ENCODE measurements around the gene CARMIL1.

Gene CARMIL1

DNA sequence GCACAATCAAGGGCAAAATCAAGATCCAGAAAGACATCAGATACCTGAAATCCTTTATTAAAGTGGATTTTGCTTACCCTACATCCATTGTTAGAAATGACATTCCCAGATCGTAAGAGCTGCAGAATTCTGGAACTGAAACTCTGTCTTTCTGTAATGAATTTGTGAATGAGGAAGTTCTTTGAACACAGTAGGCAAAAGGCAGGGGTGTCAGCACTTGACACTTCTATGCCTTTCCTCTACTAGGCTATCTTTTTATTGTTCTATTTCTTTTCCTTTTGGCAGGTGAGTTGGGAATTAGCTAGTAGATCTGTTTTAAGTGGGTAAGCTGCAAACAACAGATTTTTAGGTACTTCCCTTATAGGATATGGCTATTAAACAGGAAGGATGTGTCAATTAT lies 126.3 kb downstream of the CARMIL1 start:
- no peak overlapping the region for H3K4me3 ChIP-seq (ENCODE audit: low read depth, low read length)
- peaks cover 10% of the 10 kb centered on the region for H3K4me1 ChIP-seq (ENCODE audit: control insufficient read depth, insufficient read depth, low read length)
- H3K9ac ChIP-seq (ENCODE audit: low read depth, low read length) = no peak overlapping the region
- H3K9me3 ChIP-seq (ENCODE audit: control insufficient read depth, insufficient read depth, low read length) = no peaks in the 10 kb centered on the region
- no peaks in the 10 kb centered on the region for H3K36me3 ChIP-seq (ENCODE audit: control insufficient read depth, insufficient read depth, low read length)
- H3K27me3 ChIP-seq (ENCODE audit: control insufficient read depth, insufficient read depth, low read length) = no peaks in the 10 kb centered on the region

DNA sequence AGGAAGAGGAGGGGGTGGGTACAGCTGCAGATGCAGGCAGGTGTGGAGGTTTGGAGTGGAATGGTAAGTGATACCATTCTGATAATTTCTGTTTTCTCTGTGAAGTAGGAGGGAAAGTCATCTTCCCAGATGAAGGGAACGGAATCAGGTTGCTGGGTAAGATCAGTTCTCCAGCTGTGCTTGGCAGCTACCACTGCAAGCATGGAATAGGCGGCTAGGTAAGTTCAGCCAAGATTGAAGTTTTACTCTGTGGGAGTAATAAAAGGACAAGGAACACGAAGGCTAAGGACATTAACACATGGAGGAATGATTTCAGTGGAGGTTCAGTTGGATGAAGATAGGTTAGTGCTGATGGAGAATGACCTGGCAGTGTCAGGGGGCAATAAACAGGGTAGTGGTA lies 128.3 kb downstream of the CARMIL1 start:
- Histone ChIP-seq H3K9ac (ENCODE audit: low read depth, low read length) (no peak overlapping the region), H3K4me3 (ENCODE audit: low read depth, low read length) (no peak overlapping the region), H3K36me3 (ENCODE audit: control insufficient read depth, insufficient read depth, low read length) (no peaks in the 10 kb centered on the region), H3K27me3 (ENCODE audit: control insufficient read depth, insufficient read depth, low read length) (no peaks in the 10 kb centered on the region), H3K9me3 (ENCODE audit: control insufficient read depth, insufficient read depth, low read length) (no peaks in the 10 kb centered on the region), H3K4me1 (ENCODE audit: control insufficient read depth, insufficient read depth, low read length) (peaks cover 10% of the 10 kb centered on the region)

DNA sequence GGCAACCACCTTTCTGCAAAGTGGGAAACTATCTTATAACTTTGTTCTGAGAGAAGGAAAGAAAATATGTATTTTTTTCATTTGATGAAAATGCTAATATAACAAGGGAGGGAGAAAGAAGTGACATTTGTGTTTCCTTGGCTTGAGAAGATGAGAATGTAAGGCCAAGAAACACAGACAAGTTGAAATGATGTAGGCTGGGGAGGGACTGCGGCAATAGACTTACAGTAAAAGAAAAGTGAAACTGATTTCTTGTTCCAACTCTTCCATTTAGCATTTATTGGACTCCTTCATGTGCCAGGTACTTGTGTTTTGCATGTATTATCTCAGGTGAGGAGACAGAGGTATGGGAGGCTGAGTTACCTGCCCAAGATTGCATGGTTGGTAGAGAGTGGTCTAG lies 130.9 kb downstream of the CARMIL1 start:
- Histone ChIP-seq H3K36me3 (ENCODE audit: control insufficient read depth, insufficient read depth, low read length) (no peaks in the 10 kb centered on the region), H3K9ac (ENCODE audit: low read depth, low read length) (no peak overlapping the region), H3K4me1 (ENCODE audit: control insufficient read depth, insufficient read depth, low read length) (peaks cover 24% of the 10 kb centered on the region), H3K27me3 (ENCODE audit: control insufficient read depth, insufficient read depth, low read length) (no peaks in the 10 kb centered on the region), H3K4me3 (ENCODE audit: low read depth, low read length) (no peak overlapping the region), H3K9me3 (ENCODE audit: control insufficient read depth, insufficient read depth, low read length) (no peaks in the 10 kb centered on the region)

DNA sequence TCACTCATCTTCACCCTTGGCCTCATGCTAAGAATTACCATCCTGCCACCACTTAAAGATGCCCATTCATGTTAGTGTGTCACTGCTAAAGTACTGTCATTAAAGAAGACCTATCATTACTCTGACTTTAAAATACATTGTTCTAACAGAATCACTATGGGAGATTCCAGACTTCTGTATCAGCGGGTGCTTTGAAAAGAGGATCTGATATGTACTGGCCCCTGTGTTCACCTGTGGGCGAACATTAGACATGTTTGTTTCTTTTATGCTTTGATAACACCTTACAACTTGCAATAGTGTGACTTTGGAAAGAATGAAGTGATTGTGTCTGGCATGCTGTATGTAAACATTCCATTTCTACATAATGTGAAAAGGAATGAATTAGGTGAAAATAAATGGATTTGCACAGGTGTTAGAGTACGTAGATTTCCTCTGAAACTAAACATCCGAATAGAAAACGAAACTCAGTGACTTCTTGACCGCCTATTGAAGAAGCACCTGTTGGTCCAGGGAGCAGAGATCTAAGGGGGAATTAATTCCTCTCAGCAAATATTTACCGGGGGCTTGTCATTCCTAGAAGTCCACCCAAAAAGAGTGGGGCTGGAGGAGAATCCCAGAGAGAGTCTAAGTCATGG lies 132.3 kb downstream of the CARMIL1 start:
- Histone ChIP-seq H3K9ac (ENCODE audit: low read depth, low read length) (no peak overlapping the region), H3K4me3 (ENCODE audit: low read depth, low read length) (no peak overlapping the region), H3K36me3 (ENCODE audit: control insufficient read depth, insufficient read depth, low read length) (no peaks in the 10 kb centered on the region), H3K27me3 (ENCODE audit: control insufficient read depth, insufficient read depth, low read length) (no peaks in the 10 kb centered on the region), H3K9me3 (ENCODE audit: control insufficient read depth, insufficient read depth, low read length) (no peaks in the 10 kb centered on the region), H3K4me1 (ENCODE audit: control insufficient read depth, insufficient read depth, low read length) (peaks cover 31% of the 10 kb centered on the region)

DNA sequence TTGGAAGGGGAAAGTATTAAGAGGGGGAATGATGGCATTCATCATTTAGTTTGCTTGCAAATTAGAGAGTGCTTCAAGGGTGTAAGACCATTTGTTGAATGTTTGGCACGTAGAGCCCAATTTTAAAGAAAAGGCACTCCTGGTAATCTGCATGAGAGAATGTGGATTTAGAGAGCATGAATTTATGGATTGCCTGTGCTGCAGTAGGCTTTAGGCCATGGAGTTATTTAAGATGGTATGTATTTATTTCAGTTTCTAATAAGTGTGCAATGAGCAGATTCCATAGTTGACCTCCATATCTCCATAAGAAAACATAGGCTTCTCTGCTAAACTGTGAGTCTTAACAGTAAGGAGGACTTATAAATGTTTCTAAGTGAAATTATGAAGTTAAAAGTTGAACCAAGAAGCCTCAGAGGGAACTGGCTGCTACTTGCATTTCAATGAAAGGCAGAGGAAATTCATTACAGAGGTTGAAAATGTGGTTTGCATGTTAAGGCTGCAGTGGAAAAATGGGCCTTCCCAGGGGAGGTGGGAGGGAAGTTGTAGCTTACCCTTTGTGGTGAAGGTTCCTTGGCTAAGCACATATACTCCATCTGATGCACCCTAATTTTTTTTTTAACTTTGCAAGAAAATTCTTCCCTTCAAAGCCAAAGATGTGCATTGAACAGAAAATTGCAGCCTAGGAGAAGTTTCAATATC lies 134.2 kb downstream of the CARMIL1 start:
- Histone ChIP-seq H3K4me3 (ENCODE audit: low read depth, low read length) (no peak overlapping the region), H3K27me3 (ENCODE audit: control insufficient read depth, insufficient read depth, low read length) (no peaks in the 10 kb centered on the region)

DNA sequence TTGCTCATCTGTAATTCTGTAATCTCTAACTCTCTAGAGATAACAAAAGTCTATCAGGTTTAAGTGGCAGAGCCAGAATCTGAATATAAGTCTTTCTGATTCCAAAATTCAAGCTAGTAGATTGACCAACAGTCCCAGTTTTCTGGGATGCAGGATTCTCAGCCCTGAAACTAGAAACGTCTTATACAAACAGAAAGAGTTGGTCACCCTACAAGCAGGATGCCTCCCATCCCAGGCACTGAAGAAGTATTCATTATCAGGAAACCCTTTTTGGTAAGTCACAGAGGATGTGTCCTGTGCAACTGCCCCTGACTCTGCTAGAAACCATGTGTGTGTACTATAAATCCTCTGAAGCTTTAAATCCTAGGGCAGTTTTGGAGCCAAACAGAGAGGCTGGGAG lies 135.0 kb downstream of the CARMIL1 start:
- H3K4me3 ChIP-seq (ENCODE audit: low read depth, low read length) = no peak overlapping the region
- no peaks in the 10 kb centered on the region for H3K9me3 ChIP-seq (ENCODE audit: control insufficient read depth, insufficient read depth, low read length)
- H3K4me1 ChIP-seq (ENCODE audit: control insufficient read depth, insufficient read depth, low read length) = peaks cover 29% of the 10 kb centered on the region
- H3K9ac ChIP-seq (ENCODE audit: low read depth, low read length) = no peak overlapping the region
- no peaks in the 10 kb centered on the region for H3K27me3 ChIP-seq (ENCODE audit: control insufficient read depth, insufficient read depth, low read length)
- no peaks in the 10 kb centered on the region for H3K36me3 ChIP-seq (ENCODE audit: control insufficient read depth, insufficient read depth, low read length)

More for the DNA sequence above, 134.2 kb downstream of the CARMIL1 start:
- Histone ChIP-seq H3K9me3 (ENCODE audit: control insufficient read depth, insufficient read depth, low read length) (no peaks in the 10 kb centered on the region), H3K9ac (ENCODE audit: low read depth, low read length) (no peak overlapping the region), H3K4me1 (ENCODE audit: control insufficient read depth, insufficient read depth, low read length) (peaks cover 29% of the 10 kb centered on the region), H3K36me3 (ENCODE audit: control insufficient read depth, insufficient read depth, low read length) (no peaks in the 10 kb centered on the region)

DNA sequence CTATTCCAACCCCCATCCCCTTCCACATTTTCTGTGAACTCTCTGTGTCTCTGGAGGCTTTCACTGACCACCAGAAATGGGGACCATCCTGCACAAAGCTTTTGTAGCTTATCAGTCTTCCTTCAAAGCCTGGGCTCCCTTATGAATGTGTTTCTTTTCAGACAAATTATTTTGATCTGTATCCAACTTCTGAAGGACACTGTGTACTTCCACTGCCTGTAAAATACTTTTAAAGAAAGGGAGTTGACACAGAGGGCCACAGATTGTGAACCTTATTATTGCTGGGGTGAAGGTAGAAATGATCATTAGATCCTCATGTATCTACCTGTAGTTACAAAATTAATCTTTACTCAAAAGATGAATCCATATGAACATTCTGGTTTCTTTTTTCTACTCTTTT lies 135.6 kb downstream of the CARMIL1 start:
- Histone ChIP-seq H3K27me3 (ENCODE audit: control insufficient read depth, insufficient read depth, low read length) (no peaks in the 10 kb centered on the region), H3K36me3 (ENCODE audit: control insufficient read depth, insufficient read depth, low read length) (no peaks in the 10 kb centered on the region), H3K9me3 (ENCODE audit: control insufficient read depth, insufficient read depth, low read length) (no peaks in the 10 kb centered on the region), H3K9ac (ENCODE audit: low read depth, low read length) (no peak overlapping the region), H3K4me3 (ENCODE audit: low read depth, low read length) (no peak overlapping the region), H3K4me1 (ENCODE audit: control insufficient read depth, insufficient read depth, low read length) (peaks cover 29% of the 10 kb centered on the region)

DNA sequence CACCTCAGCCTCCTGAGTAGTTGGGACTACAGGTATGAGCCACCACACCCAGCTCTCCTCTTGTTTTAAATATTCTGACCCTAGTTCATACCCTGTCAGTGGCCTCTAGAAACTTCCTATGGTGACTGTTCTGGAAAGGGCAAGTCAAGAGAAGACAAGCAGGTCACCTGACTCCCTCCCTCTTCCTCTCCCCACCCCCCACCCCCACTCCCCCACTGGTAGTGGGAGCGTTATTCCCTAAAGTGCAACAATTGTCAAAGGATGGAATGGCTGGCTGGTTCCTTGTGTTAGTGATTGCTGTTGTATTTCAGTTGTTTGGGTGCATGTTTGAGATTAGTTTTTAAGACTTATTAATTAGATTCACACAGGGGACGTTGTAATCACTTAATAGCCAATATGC lies 136.1 kb downstream of the CARMIL1 start:
- H3K4me1 ChIP-seq (ENCODE audit: control insufficient read depth, insufficient read depth, low read length) = peaks cover 29% of the 10 kb centered on the region

DNA sequence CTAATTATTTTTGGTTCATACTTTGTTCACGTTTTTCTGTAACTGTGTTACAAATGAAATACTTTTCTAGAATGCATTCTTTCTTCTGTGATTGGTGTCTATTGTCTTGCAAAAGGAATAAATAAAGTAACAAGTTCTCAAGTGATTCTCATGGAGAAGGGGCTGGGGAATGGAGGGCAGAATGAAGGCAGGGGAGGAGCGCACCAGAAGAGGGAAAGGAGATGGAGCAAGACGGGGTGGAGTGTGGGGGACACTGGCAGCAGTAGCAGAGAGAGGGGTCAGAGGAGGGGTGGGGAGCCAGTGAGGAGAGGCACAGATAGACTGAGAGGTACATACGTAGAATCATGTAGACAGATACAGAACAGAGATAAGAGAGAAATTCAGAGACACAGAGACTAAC lies 136.5 kb downstream of the CARMIL1 start:
- no peaks in the 10 kb centered on the region for H3K27me3 ChIP-seq (ENCODE audit: control insufficient read depth, insufficient read depth, low read length)
- peaks cover 29% of the 10 kb centered on the region for H3K4me1 ChIP-seq (ENCODE audit: control insufficient read depth, insufficient read depth, low read length)
- H3K9me3 ChIP-seq (ENCODE audit: control insufficient read depth, insufficient read depth, low read length) = peaks cover 5% of the 10 kb centered on the region
- no peak overlapping the region for H3K9ac ChIP-seq (ENCODE audit: low read depth, low read length)
- H3K4me3 ChIP-seq (ENCODE audit: low read depth, low read length) = no peak overlapping the region
- no peaks in the 10 kb centered on the region for H3K36me3 ChIP-seq (ENCODE audit: control insufficient read depth, insufficient read depth, low read length)

More for the DNA sequence above, 136.1 kb downstream of the CARMIL1 start:
- Histone ChIP-seq H3K4me3 (ENCODE audit: low read depth, low read length) (no peak overlapping the region), H3K9ac (ENCODE audit: low read depth, low read length) (no peak overlapping the region), H3K27me3 (ENCODE audit: control insufficient read depth, insufficient read depth, low read length) (no peaks in the 10 kb centered on the region), H3K9me3 (ENCODE audit: control insufficient read depth, insufficient read depth, low read length) (peaks cover 4% of the 10 kb centered on the region), H3K36me3 (ENCODE audit: control insufficient read depth, insufficient read depth, low read length) (no peaks in the 10 kb centered on the region)

DNA sequence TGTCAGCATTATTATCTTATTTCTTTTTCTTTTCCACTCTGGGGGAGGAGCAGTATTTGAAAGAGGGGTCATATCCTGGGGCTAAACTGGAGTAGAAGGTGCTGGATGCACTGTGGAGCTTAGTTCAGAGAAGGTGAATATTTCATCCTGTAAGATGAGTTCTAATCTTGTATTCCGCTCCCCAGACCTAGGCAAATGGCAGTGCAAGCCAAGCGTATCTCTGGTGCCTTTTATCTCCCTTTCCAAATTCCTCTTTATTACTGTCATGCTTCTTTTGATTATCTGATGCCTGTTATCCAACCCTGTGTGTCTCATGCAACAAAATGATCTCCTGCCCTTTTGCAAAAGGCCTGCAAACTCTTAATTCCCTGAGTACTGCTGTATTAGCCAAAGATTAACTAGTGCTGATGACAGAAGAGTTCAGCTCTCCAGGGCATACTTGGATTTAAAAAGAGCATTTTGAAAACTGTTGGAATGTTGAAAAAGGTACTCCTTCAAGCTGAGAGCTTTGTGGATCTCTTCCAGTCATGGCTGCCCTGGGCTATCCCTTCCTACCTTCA lies 138.0 kb downstream of the CARMIL1 start:
- H3K27me3 ChIP-seq (ENCODE audit: control insufficient read depth, insufficient read depth, low read length) = no peaks in the 10 kb centered on the region
- H3K36me3 ChIP-seq (ENCODE audit: control insufficient read depth, insufficient read depth, low read length) = no peaks in the 10 kb centered on the region
- H3K9me3 ChIP-seq (ENCODE audit: control insufficient read depth, insufficient read depth, low read length) = peaks cover 5% of the 10 kb centered on the region
- peaks cover 29% of the 10 kb centered on the region for H3K4me1 ChIP-seq (ENCODE audit: control insufficient read depth, insufficient read depth, low read length)
- H3K4me3 ChIP-seq (ENCODE audit: low read depth, low read length) = no peak overlapping the region
- no peak overlapping the region for H3K9ac ChIP-seq (ENCODE audit: low read depth, low read length)

DNA sequence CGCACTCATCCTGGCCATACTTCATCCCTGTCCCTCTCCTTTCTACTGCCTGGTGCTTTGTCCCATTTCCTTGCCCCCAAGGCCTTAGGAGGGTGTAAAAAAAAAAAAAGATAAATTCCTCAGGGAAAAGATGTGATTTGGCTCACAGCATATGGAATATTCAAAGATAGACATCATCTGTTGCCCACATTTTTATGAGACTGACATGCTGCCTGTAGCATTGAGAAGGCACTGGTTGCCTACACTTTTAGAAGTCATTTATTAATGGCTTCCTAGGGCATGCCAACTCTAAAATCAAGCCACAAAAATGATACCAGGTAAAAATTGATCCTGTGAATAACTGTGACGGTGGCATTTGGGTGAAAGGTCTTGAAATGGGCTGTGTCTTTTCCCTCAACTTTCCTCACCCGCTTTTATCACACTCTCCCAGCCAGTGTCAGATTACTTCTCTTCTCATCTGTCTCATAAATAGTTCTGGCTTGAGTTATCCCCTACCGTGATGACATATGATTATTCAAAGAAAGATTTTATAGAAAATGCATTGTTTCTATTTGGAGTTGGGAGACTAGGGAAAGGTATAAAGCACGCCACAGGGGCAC lies 139.4 kb downstream of the CARMIL1 start:
- Histone ChIP-seq H3K4me3 (ENCODE audit: low read depth, low read length) (no peak overlapping the region), H3K27me3 (ENCODE audit: control insufficient read depth, insufficient read depth, low read length) (no peaks in the 10 kb centered on the region), H3K9me3 (ENCODE audit: control insufficient read depth, insufficient read depth, low read length) (peaks cover 5% of the 10 kb centered on the region), H3K36me3 (ENCODE audit: control insufficient read depth, insufficient read depth, low read length) (no peaks in the 10 kb centered on the region), H3K4me1 (ENCODE audit: control insufficient read depth, insufficient read depth, low read length) (peaks cover 21% of the 10 kb centered on the region), H3K9ac (ENCODE audit: low read depth, low read length) (no peak overlapping the region)

DNA sequence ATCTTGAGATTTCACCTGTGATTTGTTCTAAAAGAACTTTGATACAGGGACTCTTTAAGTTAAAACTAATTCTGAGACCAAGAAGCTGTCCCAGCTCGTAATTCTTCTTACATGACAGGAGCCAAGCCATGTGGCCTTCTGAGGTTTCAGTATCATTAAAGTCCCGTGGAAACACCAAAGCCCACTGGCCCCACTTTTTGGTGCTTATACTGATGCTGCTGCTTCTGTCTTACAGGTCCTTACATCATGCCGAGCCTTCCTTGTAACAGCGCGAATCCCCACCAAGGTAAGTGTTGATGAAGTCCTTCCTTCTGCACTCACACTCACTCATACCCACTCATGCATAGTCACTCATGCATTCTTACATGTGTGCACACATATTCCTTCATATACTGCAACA lies 140.7 kb downstream of the CARMIL1 start:
- H3K9me3 ChIP-seq (ENCODE audit: control insufficient read depth, insufficient read depth, low read length) = peaks cover 5% of the 10 kb centered on the region
- H3K27me3 ChIP-seq (ENCODE audit: control insufficient read depth, insufficient read depth, low read length) = no peaks in the 10 kb centered on the region
- no peak overlapping the region for H3K4me3 ChIP-seq (ENCODE audit: low read depth, low read length)
- peaks cover 16% of the 10 kb centered on the region for H3K4me1 ChIP-seq (ENCODE audit: control insufficient read depth, insufficient read depth, low read length)
- no peaks in the 10 kb centered on the region for H3K36me3 ChIP-seq (ENCODE audit: control insufficient read depth, insufficient read depth, low read length)
- H3K9ac ChIP-seq (ENCODE audit: low read depth, low read length) = no peak overlapping the region
